Measurements from ENCODE around the gene ZFYVE27.

DNA sequence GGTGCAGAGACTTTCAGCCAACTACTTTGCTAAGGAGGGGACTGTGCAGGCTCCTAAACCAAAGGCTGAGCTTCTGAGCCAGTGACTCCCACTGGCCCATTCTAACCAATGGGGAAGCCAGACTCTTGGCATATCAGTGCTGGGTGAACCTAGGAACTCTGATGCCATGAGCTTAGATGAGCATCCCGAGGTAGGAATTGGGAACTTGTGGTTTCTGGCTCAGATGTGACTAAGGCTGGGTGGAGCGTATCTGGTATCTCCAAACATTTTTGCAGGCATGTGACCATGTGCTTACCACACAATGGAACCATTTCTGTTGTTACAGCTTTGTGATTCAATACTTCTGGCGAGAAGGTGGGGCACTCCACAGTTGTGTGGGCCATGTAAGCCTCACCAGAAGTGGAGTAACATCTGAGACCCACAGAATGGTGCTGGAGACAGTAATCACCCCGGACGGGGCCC lies 47.3 kb upstream of the ZFYVE27 start:
- TF ChIP-seq, protein P1, sequence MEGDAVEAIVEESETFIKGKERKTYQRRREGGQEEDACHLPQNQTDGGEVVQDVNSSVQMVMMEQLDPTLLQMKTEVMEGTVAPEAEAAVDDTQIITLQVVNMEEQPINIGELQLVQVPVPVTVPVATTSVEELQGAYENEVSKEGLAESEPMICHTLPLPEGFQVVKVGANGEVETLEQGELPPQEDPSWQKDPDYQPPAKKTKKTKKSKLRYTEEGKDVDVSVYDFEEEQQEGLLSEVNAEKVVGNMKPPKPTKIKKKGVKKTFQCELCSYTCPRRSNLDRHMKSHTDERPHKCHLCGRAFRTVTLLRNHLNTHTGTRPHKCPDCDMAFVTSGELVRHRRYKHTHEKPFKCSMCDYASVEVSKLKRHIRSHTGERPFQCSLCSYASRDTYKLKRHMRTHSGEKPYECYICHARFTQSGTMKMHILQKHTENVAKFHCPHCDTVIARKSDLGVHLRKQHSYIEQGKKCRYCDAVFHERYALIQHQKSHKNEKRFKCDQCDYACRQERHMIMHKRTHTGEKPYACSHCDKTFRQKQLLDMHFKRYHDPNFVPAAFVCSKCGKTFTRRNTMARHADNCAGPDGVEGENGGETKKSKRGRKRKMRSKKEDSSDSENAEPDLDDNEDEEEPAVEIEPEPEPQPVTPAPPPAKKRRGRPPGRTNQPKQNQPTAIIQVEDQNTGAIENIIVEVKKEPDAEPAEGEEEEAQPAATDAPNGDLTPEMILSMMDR (IDR thresholded peaks at IDR 0.05), result no peak
- TF ChIP-seq POLR2A (IDR thresholded peaks at IDR 0.05), result peak in 1 of 4 donors; percentile 62
- TF ChIP-seq POLR2AphosphoS5 (IDR thresholded peaks at IDR 0.05), result peak in 1 of 2 donors; percentile 47
- peak in 1 of 4 donors; percentile 71 for TF ChIP-seq EP300 (IDR thresholded peaks at IDR 0.05)
